Measurements from ENCODE around the gene NHERF2.
"Not testable (repeated sequence)": the region's sequence is repeated elsewhere in the genome, so short reads cannot be mapped to it uniquely, and the experiment has no call there.

NHERF2 gene

GRCh38 chr16:2007081-2007836, 19.4 kb upstream of the NHERF2 start:
- DNase-seq, result no peak

GRCh38 chr16:2008009-2008526, 18.6 kb upstream of the NHERF2 start:
- DNase-seq, result no peak

- no peak for DNase-seq
Measured at GRCh38 chr16:2008631-2009163, 18.0 kb upstream of the NHERF2 start.

GRCh38 chr16:2009164-2009711, 17.5 kb upstream of the NHERF2 start:
- no peak for DNase-seq

GRCh38 chr16:2009791-2010510, 16.8 kb upstream of the NHERF2 start, which contains the start of gene ZNF598:
ZNF598 (minus strand) TSS chr16:2009821.
- peak; percentile 84 for DNase-seq

- DNase-seq, result not testable (repeated sequence)
Measured at GRCh38 chr16:2011726-2012125, 15.0 kb upstream of the NHERF2 start.

GRCh38 chr16:2013527-2013926, 13.2 kb upstream of the NHERF2 start:
- no peak for DNase-seq

GRCh38 chr16:2015117-2015946, 11.4 kb upstream of the NHERF2 start:
- no peak for DNase-seq

GRCh38 chr16:2015947-2016208, 10.8 kb upstream of the NHERF2 start:
- DNase-seq, result no peak

GRCh38 chr16:2016407-2016922, 10.2 kb upstream of the NHERF2 start:
- DNase-seq, result no peak

- no peak for DNase-seq
Measured at GRCh38 chr16:2019518-2019920, 7.2 kb upstream of the NHERF2 start, which contains the start of gene NPW. NPW (plus strand) TSS chr16:2019785.

- DNase-seq, result no peak
Measured at GRCh38 chr16:2019921-2020831, 6.5 kb upstream of the NHERF2 start.

- no peak for DNase-seq
Measured at GRCh38 chr16:2022723-2023091, 4.0 kb upstream of the NHERF2 start.

- peak; percentile 90 for DNase-seq
Measured at GRCh38 chr16:2023092-2024031, 3.3 kb upstream of the NHERF2 start.

GRCh38 chr16:2024032-2024420, 2.7 kb upstream of the NHERF2 start:
- no peak for DNase-seq

- DNase-seq, result no peak
Measured at GRCh38 chr16:2025251-2025650, 1.5 kb upstream of the NHERF2 start.

GRCh38 chr16:2025878-2026460, 733 bp upstream of the NHERF2 start:
- no peak for DNase-seq

GRCh38 chr16:2027024-2028010, 615 bp downstream of the NHERF2 start:
- no peak for DNase-seq

- no peak for DNase-seq
Measured at GRCh38 chr16:2028146-2028545, 1.4 kb downstream of the NHERF2 start.

All from GDM1 (cell line).